GM19463 (cell line): ENCODE results near the gene PIK3C3.

Experiments used
- ATAC-seq: cut with Tn5 transposase; IDR thresholded peaks from one replicate; pipeline ENCODE4 v1.9.1; 2021; ENCODE audit warnings: mild to moderate bottlenecking, moderate library complexity; ENCODE audit not compliant: unreplicated experiment

The PIK3C3 gene

DNA sequence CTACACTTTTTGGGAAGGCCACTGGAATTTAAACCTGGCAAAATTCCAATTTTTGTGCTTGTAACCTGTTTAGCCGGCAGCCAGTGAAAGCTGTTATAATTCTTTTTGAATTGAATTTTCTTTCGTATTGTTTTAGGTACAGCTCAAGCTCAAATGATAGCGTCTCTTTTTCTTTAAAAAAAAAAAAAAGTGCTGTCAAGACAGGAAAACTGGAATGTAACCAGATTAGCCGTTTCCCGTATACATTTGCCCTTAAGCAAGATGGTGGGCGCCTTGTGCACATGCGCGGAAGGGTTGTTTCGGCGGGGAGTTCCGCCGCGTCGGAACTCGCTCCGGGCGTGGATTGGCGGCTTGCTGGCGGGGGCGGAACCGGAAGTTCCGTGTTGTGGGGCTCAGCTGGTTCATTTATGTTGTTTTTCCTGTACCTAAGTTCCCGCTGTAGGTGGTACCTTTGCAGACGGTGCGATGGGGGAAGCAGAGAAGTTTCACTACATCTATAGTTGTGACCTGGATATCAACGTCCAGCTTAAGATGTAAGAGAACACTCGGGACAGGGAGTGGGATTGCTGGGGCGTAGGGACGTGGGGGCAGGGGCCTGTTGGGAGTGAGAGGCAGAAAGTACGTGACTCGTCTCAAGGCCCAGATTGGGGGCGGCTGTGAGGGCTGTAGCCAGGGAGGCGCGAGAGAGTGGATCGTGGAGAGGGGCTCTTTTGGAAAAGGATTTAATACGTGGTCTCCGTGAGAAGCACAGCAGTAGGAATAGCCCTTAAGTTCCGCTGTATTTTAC lies at the start of gene PIK3C3:
Gene PIK3C3, plus strand, starts transcription at position 408 of the 787 bp plus-strand sequence. Its CDS starts 58 bp downstream, at position 466.
- peak; percentile 97 for ATAC-seq

DNA sequence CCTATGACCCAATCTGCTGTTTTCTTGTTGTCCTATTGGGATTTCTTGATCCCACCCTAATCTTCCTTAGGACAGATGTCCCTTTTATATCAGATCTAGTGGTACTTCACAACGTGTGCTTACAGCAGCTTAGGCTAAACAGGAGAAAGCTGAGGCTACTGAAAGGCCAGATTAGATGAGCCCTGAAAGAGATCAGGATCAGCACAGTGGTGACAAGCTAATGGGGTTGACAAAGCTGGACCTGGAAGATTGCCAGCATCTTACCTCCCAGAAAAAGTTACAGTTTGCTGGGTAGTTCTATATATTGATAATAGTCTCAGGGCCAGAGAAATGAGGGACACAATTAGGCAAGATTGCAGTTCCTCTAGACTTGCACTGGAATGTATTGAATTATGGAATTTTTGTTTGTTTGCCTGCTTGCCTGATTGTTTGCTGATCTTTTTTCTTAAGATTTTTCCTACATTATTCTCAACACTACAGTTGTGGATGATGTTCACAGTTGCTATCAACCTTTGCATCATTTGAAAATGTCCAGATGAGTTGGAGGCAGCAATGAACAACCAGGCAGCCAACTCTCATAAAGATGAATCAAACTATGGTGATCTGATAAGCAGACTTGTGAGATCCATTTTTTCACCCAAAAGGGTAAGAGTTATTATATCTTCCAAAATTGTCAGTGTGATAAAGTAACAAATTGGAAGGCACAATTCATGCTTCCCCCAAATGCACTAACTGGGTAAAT lies 49.1 kb upstream of the PIK3C3 start:
- no peak for ATAC-seq

DNA sequence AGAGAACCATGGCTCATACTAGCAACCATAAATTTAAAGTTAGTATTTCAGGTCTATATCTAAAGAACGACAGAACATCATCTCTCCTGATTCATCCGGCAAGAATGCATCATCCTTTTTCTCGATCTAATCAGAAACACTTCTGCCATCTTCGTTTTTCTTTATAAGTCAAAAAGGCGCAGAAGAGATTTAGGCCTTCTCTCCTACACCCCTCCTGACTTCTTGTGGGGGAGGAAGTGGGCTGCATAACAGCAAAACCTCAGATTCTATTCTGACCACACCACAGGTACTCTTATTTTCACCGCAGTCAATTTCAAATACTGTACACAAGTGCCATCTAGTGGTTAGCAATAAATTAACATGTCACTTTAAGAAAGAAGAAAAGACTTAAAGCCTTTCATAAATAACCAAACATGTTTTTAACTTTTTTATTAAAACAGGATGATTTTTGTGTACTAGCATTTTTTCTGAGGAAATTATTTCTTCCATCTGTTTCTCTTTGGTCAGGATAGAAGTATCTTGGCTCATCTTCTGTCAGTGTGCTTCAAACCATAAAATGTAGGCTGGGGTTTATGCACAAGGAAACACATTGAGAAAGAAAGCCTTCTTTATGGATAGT lies 48.4 kb upstream of the PIK3C3 start:
- ATAC-seq: peak; percentile 88

- no peak for ATAC-seq
Observed at GRCh38 chr18:41917181-41917580, 37.9 kb upstream of the PIK3C3 start.

- no peak for ATAC-seq
Observed at GRCh38 chr18:41921770-41922169, 33.3 kb upstream of the PIK3C3 start.

DNA sequence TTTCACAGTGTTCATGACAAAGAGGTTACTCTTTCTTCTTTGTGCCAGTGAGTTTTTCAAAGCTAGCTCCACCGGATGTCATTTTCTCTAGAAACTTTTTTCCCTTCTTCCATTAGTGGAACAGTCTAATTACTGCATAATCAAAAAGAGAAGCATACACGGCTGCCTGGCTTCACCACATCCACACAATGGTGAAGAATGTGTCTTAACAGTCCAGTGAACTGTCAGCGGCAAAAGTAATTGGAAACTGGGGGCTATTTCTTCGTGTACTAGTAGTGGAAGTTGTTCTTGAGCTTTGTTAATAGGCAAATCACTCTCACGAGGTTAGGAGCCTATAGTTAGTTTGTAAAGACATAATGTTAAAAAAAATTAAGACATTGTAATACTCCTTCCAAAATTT lies 32.9 kb upstream of the PIK3C3 start:
- no peak for ATAC-seq

DNA sequence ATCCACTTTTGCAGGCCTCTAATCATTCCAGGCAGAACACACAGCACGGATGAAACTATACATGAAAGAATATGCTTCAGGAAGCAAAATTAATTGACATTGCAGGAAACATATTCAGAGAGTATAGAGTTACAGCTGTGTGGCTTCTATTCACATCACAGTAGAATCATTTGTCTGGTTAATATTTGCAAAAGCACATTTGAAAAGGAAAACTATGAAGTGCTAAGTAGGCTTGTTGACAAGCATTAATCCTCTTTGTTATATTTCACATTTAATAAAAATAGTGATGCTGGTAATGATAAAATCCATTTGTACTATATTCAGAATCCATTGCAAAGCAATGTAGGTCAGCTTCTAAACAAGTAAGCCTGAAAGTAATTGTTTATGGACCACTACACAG lies 32.2 kb upstream of the PIK3C3 start:
- ATAC-seq: no peak

GRCh38 chr18:41923446-41923845 lies 31.6 kb upstream of the PIK3C3 start:
- ATAC-seq: no peak

- no peak for ATAC-seq
Observed at GRCh38 chr18:41928581-41928980, 26.5 kb upstream of the PIK3C3 start.

DNA sequence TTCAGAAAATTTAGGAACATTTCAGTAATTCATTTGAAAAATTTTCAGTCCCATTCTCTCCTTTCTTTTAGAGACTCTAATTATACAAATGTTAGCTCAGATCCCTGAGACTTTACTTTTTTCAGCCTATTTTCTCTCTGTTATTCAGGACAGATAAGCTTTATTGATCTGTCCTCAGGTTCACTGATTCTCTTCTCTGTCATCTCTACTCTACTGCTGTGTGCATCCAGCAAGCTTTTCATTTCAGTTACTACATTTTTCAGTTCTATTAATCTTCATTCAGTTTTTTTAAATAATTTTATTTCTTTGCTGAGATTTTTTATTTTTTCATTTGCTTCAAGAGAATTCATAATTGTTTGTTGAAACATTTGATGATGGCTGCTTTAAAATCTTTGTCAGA lies 22.1 kb upstream of the PIK3C3 start:
- no peak for ATAC-seq

- no peak for ATAC-seq
Observed at GRCh38 chr18:41933778-41934177, 21.3 kb upstream of the PIK3C3 start.

GRCh38 chr18:41936471-41937134 lies 18.4 kb upstream of the PIK3C3 start:
- peak; percentile 39 for ATAC-seq

GRCh38 chr18:41938445-41938844 lies 16.6 kb upstream of the PIK3C3 start:
- ATAC-seq: no peak

DNA sequence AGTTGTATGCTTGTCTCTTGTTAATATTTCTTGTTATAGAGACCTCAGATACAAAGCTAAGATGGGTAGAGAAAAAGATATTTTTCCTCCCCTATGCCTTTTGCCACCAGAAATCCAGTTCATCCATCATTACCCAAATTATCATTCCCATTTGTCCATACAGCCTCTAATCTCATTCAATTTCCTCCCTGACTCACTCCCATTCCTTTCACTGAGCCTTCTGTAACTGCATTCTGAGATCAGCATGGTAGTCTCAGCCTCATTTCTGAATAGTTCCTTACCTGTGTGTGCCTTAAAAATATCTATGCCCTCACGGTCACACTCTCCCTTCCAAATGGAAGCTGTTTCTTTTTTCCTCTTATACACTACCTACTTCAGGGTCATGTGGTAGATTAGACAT lies 15.7 kb upstream of the PIK3C3 start:
- no peak for ATAC-seq

GRCh38 chr18:41940506-41941215 lies 14.4 kb upstream of the PIK3C3 start:
- no peak for ATAC-seq

GRCh38 chr18:41942254-41942653 lies 12.8 kb upstream of the PIK3C3 start:
- no peak for ATAC-seq

DNA sequence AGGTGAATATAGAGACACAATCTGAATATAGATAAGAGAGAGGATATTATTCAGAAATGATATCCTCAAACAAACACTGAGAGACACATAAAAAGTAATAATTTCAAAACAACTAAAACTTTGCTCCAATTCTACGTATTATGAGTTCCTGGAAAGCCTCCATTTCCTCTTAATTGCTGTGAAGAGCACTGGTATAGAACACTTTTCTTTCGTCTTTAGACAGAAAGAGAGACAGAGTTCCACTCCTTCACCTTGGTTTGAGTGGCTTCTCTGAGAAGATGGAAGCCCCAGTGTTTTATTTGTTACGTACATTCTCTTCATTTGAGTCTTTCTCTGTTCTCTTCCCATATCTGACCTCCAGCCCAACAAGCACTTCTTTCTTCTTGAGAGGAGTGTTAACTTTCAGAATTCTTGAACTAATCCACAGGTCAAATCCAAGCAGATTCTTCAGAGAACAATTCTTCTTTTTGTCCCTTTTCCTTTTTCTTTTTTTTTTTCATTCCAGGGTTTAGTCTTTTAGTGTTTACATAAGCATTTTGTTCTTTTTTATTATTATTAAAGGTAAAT lies 6.4 kb upstream of the PIK3C3 start:
- no peak for ATAC-seq

GRCh38 chr18:41949206-41949920 lies 5.7 kb upstream of the PIK3C3 start:
- ATAC-seq: no peak

- ATAC-seq: no peak
Observed at GRCh38 chr18:41955688-41956087, 654 bp downstream of the PIK3C3 start.

DNA sequence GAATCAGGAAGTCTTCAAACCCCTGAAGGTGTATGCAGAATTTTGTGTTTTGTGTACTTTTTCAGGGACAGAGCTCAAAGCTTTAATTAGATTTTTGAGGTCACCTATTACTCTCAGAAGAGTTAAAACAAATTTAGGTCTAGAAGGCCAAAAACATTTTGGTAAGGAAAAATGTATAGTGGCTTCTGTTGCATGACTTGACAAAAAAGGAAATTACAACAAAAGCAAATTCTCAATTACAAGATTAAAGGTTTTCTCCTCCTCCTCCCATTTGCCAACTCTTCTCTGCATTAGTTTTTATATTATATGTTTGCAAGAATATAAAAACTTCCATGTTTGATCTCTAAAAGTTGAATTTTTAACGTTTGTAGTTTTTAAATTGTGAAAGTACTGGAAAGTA lies 4.0 kb downstream of the PIK3C3 start:
- ATAC-seq: no peak
